Lung (tissue), 12 donors: Measurements from ENCODE around the gene FOXP2. TPM values are rescaled to one million over a fixed set of nuclear protein-coding genes. Genes with fewer than 3 reads are reported as not detected.

Experiments
- ATAC-seq: fragments of 200-7000 bp; cut with Tn5 transposase; one replicate; pipeline ENCODE4 v1.9.1; 2020; ENCODE audit warnings: moderate number of reproducible peaks; ENCODE audit not compliant: insufficient read depth, low FRiP score
- DNase-seq, 3 donors: peaks; one replicate each; pipeline ENCODE4 v3.0.0-alpha.2; 2013 to 2017
- H3K27ac ChIP-seq, 2 donors: one replicate each; pipeline ENCODE4 v1.5.1; 2013; ENCODE audit warnings: mild to moderate bottlenecking in 2 of 2, moderate library complexity in 2 of 2, control low read depth in 1 of 2, inconsistent platforms in 1 of 2, low read depth in 1 of 2, low read length in 1 of 2
- H3K27me3 ChIP-seq, 3 donors: one replicate each; pipeline ENCODE4 v1.5.1; 2013; ENCODE audit warnings: low read length in 2 of 3; ENCODE audit not compliant: control insufficient read depth in 3 of 3, insufficient read depth in 3 of 3
- H3K36me3 ChIP-seq, 4 donors: one replicate each; pipeline ENCODE4 v1.5.1; 2013; ENCODE audit warnings: low read length in 4 of 4, mild to moderate bottlenecking in 1 of 4, moderate library complexity in 1 of 4; ENCODE audit not compliant: control insufficient read depth in 4 of 4, insufficient read depth in 4 of 4
- H3K4me1 ChIP-seq, 5 donors: one replicate each; pipeline ENCODE4 v1.5.1; 2013; ENCODE audit warnings: low read length in 5 of 5, mild to moderate bottlenecking in 2 of 5, moderate library complexity in 1 of 5; ENCODE audit not compliant: control insufficient read depth in 5 of 5, insufficient read depth in 5 of 5
- H3K4me3 ChIP-seq: one replicate; pipeline ENCODE4 v1.5.1; 2013; ENCODE audit warnings: mild to moderate bottlenecking, control low read depth, moderate library complexity
- H3K9ac ChIP-seq, 2 donors: one replicate each; pipeline ENCODE4 v1.5.1; 2013; ENCODE audit warnings: low read length in 2 of 2, control low read depth in 1 of 2; ENCODE audit not compliant: insufficient read depth in 1 of 2
- H3K9me3 ChIP-seq, 4 donors: one replicate each; pipeline ENCODE4 v1.5.1; 2013; ENCODE audit warnings: low read length in 3 of 4, mild to moderate bottlenecking in 1 of 4, moderate library complexity in 1 of 4; ENCODE audit not compliant: control insufficient read depth in 4 of 4, insufficient read depth in 3 of 4
- CTCF ChIP-seq: IDR thresholded peaks from 2 replicates; pipeline ENCODE4 v1.5.1; 2012; ENCODE audit warnings: mild to moderate bottlenecking; ENCODE audit errors: control extremely low read depth, extremely low read depth
- WGBS, 2 donors: extraction: QIAGEN DNeasy Blood & Tissue Kit; methylation state at CpG; one replicate each; pipeline ENCODE4 v1.1.7; 2013; 5-methylcytosine and 5-hydroxymethylcytosine counted together
- polyA plus RNA-seq, 2 donors: library from polyadenylated mRNA; stranded (reverse); fragments of 200-250 nt; gene quantifications; one replicate each; pipeline ENCODE4 v1.2.1, GENCODE V29; 2013
- total RNA-seq, 2 donors: library from RNA; depleted of rRNA in 1 of 2; stranded (reverse); fragments of >200 nt in 1 of 2; gene quantifications; one replicate each; pipeline ENCODE4 v1.2.1, GENCODE V29; 2014 to 2021
- donor health status: control.
- donor health status: control.
- donor health status: Bipolar disorder and iron deficiency.
- donor health status: healthy.
- donor health status: DM: yes; HTN: yes; CAD: no.

Gene FOXP2
- total and polyA plus RNA-seq, 4 donors = 0.93 to 49.3 (median 5.0) TPM

- DNase-seq (no peak), ATAC-seq (no peak)
- WGBS, 2 donors = 70 to 80% methylated on average over 7 of the region's 7 CpGs
- Histone ChIP-seq H3K27me3 (no peaks in the 10 kb centered on the region), H3K4me3 (no peak overlapping the region), H3K36me3 (peaks cover 0 to 5% (median 0%) of the 10 kb centered on the region in 4 donors), H3K4me1 (peaks cover 0 to 6% (median 0%) of the 10 kb centered on the region in 5 donors), H3K9ac (no peak overlapping the region), H3K9me3 (no peaks in the 10 kb centered on the region), H3K27ac (no peak overlapping the region)
- TF ChIP-seq CTCF = no peak
These were observed 215.8 kb downstream of the FOXP2 start for GRCh38 chr7:114630201-114630990.

- no peaks in the 10 kb centered on the region for H3K27me3 ChIP-seq
These were observed 216.7 kb downstream of the FOXP2 start for GRCh38 chr7:114631249-114631822.

GRCh38 chr7:114639451-114639850 lies 224.8 kb downstream of the FOXP2 start:
- H3K9me3 ChIP-seq = no peaks in the 10 kb centered on the region
- WGBS, 2 donors = 96 to 97% methylated on average over 1 of the region's 1 CpG
- ATAC-seq = no peak
- no peaks in the 10 kb centered on the region for H3K27me3 ChIP-seq
- no peaks in the 10 kb centered on the region for H3K36me3 ChIP-seq
- no peak for DNase-seq
- H3K4me1 ChIP-seq = no peaks in the 10 kb centered on the region
- no peak overlapping the region for H3K4me3 ChIP-seq
- no peak for TF ChIP-seq CTCF
- no peak overlapping the region for H3K9ac ChIP-seq
- no peak overlapping the region for H3K27ac ChIP-seq

More at GRCh38 chr7:114631249-114631822, 216.7 kb downstream of the FOXP2 start:
- peaks cover 0 to 5% (median 0%) of the 10 kb centered on the region in 4 donors for H3K36me3 ChIP-seq
- no peak for TF ChIP-seq CTCF
- no peak for ATAC-seq
- no peak overlapping the region for H3K9ac ChIP-seq
- H3K4me1 ChIP-seq = peaks cover 0 to 6% (median 0%) of the 10 kb centered on the region in 5 donors
- no peak overlapping the region for H3K4me3 ChIP-seq
- 84 to 88% methylated on average over 3 of the region's 3 CpGs for WGBS, 2 donors
- no peak for DNase-seq
- H3K27ac ChIP-seq = no peak overlapping the region
- H3K9me3 ChIP-seq = no peaks in the 10 kb centered on the region
